Colonic mucosa (tissue), 4 donors: ENCODE measurements around the gene M6PR. TPM values are rescaled to one million over a fixed set of nuclear protein-coding genes. Genes with fewer than 3 reads are reported as not detected.

Experiments used
- DNase-seq: peaks from one replicate; pipeline ENCODE4 v3.0.0-alpha.2; 2020
- H3K27ac ChIP-seq: fragments of 200-600 bp; one replicate; pipeline ENCODE4 v1.8.0; 2021
- H3K27me3 ChIP-seq: fragments of 200-600 bp; one replicate; pipeline ENCODE4 v1.8.0; 2021
- H3K36me3 ChIP-seq: fragments of 200-600 bp; one replicate; pipeline ENCODE4 v1.8.0; 2021
- H3K4me1 ChIP-seq: fragments of 200-600 bp; one replicate; pipeline ENCODE4 v1.8.0; 2021; ENCODE audit warnings: mild to moderate bottlenecking
- H3K4me3 ChIP-seq: fragments of 200-600 bp; one replicate; pipeline ENCODE4 v1.8.0; 2021
- H3K9ac ChIP-seq, 2 donors: one replicate each; pipeline ENCODE4 v1.7.0; 2013; ENCODE audit warnings: control low read depth in 2 of 2, low read depth in 2 of 2, low read length in 2 of 2
- H3K9me3 ChIP-seq: fragments of 200-600 bp; one replicate; pipeline ENCODE4 v1.8.0; 2021
- intact Hi-C: fragments of 100-400 bp; cut with DNase I; formaldehyde crosslinking; loops from one replicate; pipeline ENCODE4 v1.14.1; 2022
- total RNA-seq, 2 donors: library from RNA; stranded (reverse); fragmentation: NEBNext Ultra II Directional in 1 of 2; extraction: Animal tissue kit (Norgen Biotek cat#: 25700) in 1 of 2; gene quantifications; one replicate each; pipeline ENCODE4 v1.2.1, GENCODE V29; 2021
- TF ChIP-seq, protein P1 (sequence below): fragments of 200-600 bp; IDR thresholded peaks from one replicate; pipeline ENCODE4 v1.8.0; 2022; ENCODE audit warnings: antibody characterized with exemption, mild to moderate bottlenecking
- donor health status: healthy.
- donor health status: DM: no; HTN: no; CAD: no.
- donor health status: DM: no; HTN: no; CAD: no.

The M6PR gene
- total RNA-seq, 2 donors from 2014 or later = 84.3 to 122 TPM

GRCh38 chr12:8951744-8952143 lies 2.3 kb upstream of the M6PR start:
- Histone ChIP-seq H3K9ac (no peak overlapping the region), H3K36me3 (no peaks in the 10 kb centered on the region), H3K4me3 (no peak overlapping the region), H3K27me3 (no peaks in the 10 kb centered on the region), H3K27ac (no peak overlapping the region), H3K4me1 (peaks cover 8% of the 10 kb centered on the region), H3K9me3 (no peaks in the 10 kb centered on the region)
- TF ChIP-seq, protein P1, sequence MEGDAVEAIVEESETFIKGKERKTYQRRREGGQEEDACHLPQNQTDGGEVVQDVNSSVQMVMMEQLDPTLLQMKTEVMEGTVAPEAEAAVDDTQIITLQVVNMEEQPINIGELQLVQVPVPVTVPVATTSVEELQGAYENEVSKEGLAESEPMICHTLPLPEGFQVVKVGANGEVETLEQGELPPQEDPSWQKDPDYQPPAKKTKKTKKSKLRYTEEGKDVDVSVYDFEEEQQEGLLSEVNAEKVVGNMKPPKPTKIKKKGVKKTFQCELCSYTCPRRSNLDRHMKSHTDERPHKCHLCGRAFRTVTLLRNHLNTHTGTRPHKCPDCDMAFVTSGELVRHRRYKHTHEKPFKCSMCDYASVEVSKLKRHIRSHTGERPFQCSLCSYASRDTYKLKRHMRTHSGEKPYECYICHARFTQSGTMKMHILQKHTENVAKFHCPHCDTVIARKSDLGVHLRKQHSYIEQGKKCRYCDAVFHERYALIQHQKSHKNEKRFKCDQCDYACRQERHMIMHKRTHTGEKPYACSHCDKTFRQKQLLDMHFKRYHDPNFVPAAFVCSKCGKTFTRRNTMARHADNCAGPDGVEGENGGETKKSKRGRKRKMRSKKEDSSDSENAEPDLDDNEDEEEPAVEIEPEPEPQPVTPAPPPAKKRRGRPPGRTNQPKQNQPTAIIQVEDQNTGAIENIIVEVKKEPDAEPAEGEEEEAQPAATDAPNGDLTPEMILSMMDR = no peak
- no peak for DNase-seq
- intact Hi-C loops = no loop called here

GRCh38 chr12:8950702-8951478 lies 1.4 kb upstream of the M6PR start:
- H3K27me3 ChIP-seq = no peaks in the 10 kb centered on the region
- H3K9ac ChIP-seq = peak overlapping the region in 1 of 2 donors; percentile 92
- peak overlapping the region; percentile 89 for H3K4me3 ChIP-seq
- H3K4me1 ChIP-seq = peaks cover 8% of the 10 kb centered on the region
- H3K36me3 ChIP-seq = no peaks in the 10 kb centered on the region
- intact Hi-C loops = no loop called here
- H3K27ac ChIP-seq = peak overlapping the region; percentile 93
- no peak for DNase-seq
- no peaks in the 10 kb centered on the region for H3K9me3 ChIP-seq
- TF ChIP-seq, protein P1 = no peak

- H3K9me3 ChIP-seq = no peaks in the 10 kb centered on the region
- H3K9ac ChIP-seq = peak overlapping the region; percentile 80 to 92
- intact Hi-C loops = no loop called here
- peak overlapping the region; percentile 93 for H3K27ac ChIP-seq
- H3K36me3 ChIP-seq = peaks cover 4% of the 10 kb centered on the region
- TF ChIP-seq, protein P1 = no peak
- peaks cover 8% of the 10 kb centered on the region for H3K4me1 ChIP-seq
- no peaks in the 10 kb centered on the region for H3K27me3 ChIP-seq
- no peak for DNase-seq
- H3K4me3 ChIP-seq = peak overlapping the region; percentile 89
These were observed 729 bp upstream of the M6PR start for GRCh38 chr12:8950221-8950527.

DNA sequence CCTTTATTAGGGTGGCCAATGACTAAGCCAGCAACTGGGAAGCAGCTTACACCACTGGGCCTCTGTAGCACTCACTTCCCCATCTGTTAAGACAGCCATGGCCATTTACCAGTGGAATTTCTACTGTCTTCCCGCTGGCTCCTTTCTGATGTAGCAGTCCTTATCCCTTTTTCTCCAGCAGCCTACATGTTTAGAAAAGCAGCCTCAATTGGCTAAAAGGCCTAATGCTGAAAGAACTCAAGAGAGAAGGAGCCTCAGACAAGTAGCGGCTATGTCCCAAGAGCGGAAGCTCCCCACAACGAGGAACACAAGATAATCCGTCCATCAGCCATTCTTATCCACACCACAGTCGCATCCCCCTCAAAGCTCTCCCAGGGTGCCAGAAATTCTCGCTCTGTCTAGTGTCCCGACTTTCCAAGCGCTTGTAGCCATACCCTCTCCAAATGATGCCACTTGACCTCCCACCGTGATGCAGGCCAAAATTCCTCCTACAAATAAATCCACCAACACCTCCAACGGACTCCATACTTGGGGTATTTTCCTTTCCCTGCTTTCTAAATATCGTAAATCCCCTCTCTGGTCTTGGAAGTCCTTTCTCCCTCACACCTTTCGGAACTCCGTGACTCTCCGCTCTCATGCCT lies 624 bp downstream of the M6PR start:
- Histone ChIP-seq H3K36me3 (peaks cover 6% of the 10 kb centered on the region), H3K4me1 (peaks cover 8% of the 10 kb centered on the region), H3K4me3 (peak overlapping the region; percentile 89), H3K27ac (peak overlapping the region; percentile 93), H3K9me3 (no peaks in the 10 kb centered on the region), H3K9ac (peak overlapping the region; percentile 80 to 92), H3K27me3 (no peaks in the 10 kb centered on the region)
- intact Hi-C loops = no loop called here
- DNase-seq = peak; percentile 27
- TF ChIP-seq, protein P1 = no peak

DNA sequence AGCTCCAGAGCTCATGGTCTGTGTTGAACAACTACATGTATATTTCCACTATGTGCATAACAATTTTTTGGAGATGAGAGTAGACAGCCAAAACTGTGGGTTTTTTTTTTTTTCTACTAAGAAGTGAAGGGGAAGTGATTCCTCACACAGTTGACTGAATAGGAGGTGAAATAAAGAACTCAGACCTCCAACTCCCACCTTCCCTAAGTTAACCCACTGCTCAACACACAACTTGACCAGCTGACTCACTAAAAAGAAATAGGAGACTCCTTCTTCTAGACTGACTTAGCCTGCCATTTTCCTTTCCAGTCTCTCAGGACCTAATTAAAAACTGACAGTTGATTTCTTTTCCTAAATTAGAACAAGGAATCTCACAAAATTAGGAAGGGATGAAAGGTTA lies 1.7 kb downstream of the M6PR start:
- intact Hi-C loops = no loop called here
- Histone ChIP-seq H3K9me3 (no peaks in the 10 kb centered on the region), H3K4me3 (no peak overlapping the region)

More for the DNA sequence above, 1.7 kb downstream of the M6PR start:
- Histone ChIP-seq H3K4me1 (peaks cover 8% of the 10 kb centered on the region), H3K36me3 (peaks cover 6% of the 10 kb centered on the region), H3K9ac (no peak overlapping the region), H3K27ac (no peak overlapping the region), H3K27me3 (no peaks in the 10 kb centered on the region)
- no peak for DNase-seq
- TF ChIP-seq, protein P1 = no peak
